ENCODE measurements around the gene SCYGR5.

Gene SCYGR5

DNA sequence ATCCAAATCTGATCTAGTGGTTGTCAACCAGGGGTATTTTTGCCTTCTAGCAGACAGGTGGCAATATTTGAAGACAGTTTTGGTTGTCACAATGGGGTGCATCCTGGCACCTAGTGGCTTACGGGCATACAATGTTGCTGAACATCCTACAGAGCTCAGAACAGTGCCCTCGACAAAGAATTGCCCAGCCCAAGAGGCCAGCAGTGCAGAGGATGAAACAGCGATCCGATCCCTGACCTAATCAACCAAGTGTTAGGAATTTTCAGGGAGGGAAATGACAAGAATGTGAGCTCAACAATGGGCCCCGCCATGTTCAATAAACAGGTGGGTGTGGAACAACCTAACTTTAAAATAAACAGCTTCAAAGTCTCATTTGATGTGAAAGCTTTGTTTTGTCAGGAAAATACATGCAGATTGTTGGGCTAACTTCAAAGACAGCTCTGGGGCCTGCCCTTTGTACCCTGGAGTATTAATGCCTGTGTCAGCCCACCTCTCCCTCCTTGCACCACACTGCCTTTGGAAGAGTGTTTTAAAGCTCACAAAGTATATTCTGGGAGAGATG lies 22.5 kb upstream of the SCYGR5 start:
- no peak for TF ChIP-seq YY1 (IDR thresholded peaks at IDR 0.05; ENCODE audit: low read depth)

DNA sequence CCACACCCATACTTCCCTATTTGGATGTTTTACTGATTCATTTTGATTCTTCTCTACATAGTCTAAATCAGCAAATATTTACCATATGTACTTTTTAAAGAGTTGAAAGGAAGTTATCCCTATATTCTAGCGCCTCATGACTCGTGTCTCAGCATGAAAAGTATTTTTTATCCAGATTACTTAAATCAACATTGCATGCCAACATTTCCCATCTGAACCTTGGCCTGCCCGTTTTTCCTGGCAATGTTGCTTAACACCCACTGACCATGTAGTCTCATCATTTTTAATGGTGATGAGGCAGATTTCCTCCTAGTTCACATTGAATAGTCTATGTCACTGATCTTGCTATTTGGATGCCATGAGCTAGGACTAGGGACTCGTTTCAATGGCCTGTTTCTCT lies 13.2 kb upstream of the SCYGR5 start:
- TF ChIP-seq, protein P1, sequence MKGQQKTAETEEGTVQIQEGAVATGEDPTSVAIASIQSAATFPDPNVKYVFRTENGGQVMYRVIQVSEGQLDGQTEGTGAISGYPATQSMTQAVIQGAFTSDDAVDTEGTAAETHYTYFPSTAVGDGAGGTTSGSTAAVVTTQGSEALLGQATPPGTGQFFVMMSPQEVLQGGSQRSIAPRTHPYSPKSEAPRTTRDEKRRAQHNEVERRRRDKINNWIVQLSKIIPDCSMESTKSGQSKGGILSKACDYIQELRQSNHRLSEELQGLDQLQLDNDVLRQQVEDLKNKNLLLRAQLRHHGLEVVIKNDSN (IDR thresholded peaks at IDR 0.05) = no peak

DNA sequence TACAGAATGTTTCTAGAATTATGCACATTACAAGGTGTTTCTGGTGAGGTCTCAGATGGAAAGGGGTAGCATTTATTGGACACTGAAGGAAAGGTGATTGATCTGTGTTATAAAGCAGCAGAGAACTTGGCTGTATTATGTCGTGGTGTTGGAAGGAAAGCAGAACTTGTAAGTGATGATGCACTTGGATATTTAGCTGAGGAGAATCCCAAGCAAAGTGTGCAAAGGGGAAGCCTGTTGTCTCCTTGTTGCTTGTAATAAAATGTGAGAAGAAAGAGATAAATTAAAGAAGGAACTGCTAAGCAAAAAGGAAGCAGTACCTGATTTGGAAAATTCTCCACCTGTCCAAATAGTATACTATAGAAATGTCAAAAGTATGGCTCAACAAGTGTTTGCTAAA lies 12.2 kb upstream of the SCYGR5 start:
- TF ChIP-seq, protein P1 (IDR thresholded peaks at IDR 0.05) = no peak
- TF ChIP-seq CEBPB (IDR thresholded peaks at IDR 0.05) (no peak), EP300 (IDR thresholded peaks at IDR 0.05; ENCODE audit: borderline replicate concordance) (no peak), RAD21 (IDR thresholded peaks at IDR 0.05; ENCODE audit: low read depth) (no peak), ZBTB7A (IDR thresholded peaks at IDR 0.05; ENCODE audit: low read depth) (no peak), NFIC (IDR thresholded peaks at IDR 0.05) (no peak), TEAD4 (IDR thresholded peaks at IDR 0.05) (no peak)
- TF ChIP-seq, protein P2, sequence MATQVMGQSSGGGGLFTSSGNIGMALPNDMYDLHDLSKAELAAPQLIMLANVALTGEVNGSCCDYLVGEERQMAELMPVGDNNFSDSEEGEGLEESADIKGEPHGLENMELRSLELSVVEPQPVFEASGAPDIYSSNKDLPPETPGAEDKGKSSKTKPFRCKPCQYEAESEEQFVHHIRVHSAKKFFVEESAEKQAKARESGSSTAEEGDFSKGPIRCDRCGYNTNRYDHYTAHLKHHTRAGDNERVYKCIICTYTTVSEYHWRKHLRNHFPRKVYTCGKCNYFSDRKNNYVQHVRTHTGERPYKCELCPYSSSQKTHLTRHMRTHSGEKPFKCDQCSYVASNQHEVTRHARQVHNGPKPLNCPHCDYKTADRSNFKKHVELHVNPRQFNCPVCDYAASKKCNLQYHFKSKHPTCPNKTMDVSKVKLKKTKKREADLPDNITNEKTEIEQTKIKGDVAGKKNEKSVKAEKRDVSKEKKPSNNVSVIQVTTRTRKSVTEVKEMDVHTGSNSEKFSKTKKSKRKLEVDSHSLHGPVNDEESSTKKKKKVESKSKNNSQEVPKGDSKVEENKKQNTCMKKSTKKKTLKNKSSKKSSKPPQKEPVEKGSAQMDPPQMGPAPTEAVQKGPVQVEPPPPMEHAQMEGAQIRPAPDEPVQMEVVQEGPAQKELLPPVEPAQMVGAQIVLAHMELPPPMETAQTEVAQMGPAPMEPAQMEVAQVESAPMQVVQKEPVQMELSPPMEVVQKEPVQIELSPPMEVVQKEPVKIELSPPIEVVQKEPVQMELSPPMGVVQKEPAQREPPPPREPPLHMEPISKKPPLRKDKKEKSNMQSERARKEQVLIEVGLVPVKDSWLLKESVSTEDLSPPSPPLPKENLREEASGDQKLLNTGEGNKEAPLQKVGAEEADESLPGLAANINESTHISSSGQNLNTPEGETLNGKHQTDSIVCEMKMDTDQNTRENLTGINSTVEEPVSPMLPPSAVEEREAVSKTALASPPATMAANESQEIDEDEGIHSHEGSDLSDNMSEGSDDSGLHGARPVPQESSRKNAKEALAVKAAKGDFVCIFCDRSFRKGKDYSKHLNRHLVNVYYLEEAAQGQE (IDR thresholded peaks at IDR 0.05; ENCODE audit: low read depth) = no peak
- TF ChIP-seq, protein P3, sequence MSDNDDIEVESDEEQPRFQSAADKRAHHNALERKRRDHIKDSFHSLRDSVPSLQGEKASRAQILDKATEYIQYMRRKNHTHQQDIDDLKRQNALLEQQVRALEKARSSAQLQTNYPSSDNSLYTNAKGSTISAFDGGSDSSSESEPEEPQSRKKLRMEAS (IDR thresholded peaks at IDR 0.05) = no peak

DNA sequence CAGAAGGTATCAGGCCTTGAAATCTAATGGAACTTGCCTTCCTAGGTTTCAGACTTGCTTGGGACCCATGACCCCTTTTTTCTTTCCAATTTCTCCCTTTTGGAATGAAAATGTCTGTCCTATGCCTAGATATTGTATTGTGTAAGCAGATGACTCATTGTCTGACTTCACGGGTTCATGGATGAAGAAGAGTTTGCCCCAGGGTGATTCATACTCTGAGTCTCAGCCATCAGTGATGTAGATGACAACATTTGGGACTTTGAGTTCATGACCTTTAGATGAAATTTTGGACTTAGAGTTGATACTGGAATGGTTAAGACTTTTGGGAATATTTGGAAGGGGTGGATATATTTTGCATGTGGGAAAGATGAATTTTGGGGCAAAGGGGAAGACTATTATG lies 11.2 kb upstream of the SCYGR5 start:
- TF ChIP-seq, protein P3 (IDR thresholded peaks at IDR 0.05) = no peak
- TF ChIP-seq YY1 (IDR thresholded peaks at IDR 0.05; ENCODE audit: low read depth) (no peak), CREB1 (IDR thresholded peaks at IDR 0.05; ENCODE audit: low read depth) (no peak), NFIC (IDR thresholded peaks at IDR 0.05) (no peak), TCF12 (IDR thresholded peaks at IDR 0.05; ENCODE audit: low read depth) (no peak), CEBPB (IDR thresholded peaks at IDR 0.05) (no peak), EP300 (IDR thresholded peaks at IDR 0.05; ENCODE audit: borderline replicate concordance) (no peak), TAF1 (IDR thresholded peaks at IDR 0.05; ENCODE audit: low read depth) (no peak)
- TF ChIP-seq, protein P2 (IDR thresholded peaks at IDR 0.05; ENCODE audit: low read depth) = no peak

DNA sequence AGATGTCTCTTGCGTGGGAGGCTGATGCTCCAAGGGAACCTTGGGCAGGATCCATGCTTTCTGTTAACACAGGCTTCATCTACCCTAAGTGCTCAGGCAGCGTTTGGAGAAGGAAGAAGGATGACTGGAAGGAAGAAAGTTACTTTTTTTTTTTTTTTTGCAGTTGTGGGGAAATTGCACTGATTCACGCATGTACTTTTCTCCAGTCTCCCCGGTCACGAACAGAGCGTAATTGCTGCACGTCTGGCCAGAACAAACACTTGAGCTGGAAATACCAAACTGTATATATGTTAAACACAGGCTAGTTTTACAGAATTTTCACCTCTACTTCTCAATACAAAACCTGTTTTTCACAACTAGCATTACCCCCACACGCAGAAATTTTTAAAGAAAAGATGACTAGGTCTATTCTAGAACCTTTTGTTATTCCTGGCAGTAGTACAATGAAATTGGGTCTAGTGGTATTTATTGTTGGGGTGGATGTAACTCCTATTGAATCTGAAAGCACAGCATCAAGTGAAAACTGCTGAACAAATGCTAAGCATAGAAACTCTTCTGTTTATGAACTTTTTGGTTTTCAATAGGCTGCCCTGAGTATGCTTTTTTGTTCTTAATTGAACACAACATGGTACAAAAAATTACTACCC lies 9.3 kb upstream of the SCYGR5 start:
- no peak for TF ChIP-seq EP300 (IDR thresholded peaks at IDR 0.05; ENCODE audit: borderline replicate concordance)
- no peak for TF ChIP-seq CEBPB (IDR thresholded peaks at IDR 0.05)
- TF ChIP-seq, protein P3 (IDR thresholded peaks at IDR 0.05) = no peak
- no peak for TF ChIP-seq CREB1 (IDR thresholded peaks at IDR 0.05; ENCODE audit: low read depth)
- TF ChIP-seq, protein P2 (IDR thresholded peaks at IDR 0.05; ENCODE audit: low read depth) = no peak
- TF ChIP-seq YY1 (IDR thresholded peaks at IDR 0.05; ENCODE audit: low read depth) = no peak
- no peak for TF ChIP-seq EGR1 (IDR thresholded peaks at IDR 0.05)
- no peak for TF ChIP-seq ZBTB7A (IDR thresholded peaks at IDR 0.05; ENCODE audit: low read depth)
- TF ChIP-seq FOXM1 (IDR thresholded peaks at IDR 0.05; ENCODE audit: borderline replicate concordance, low read depth) = no peak
- TF ChIP-seq TCF12 (IDR thresholded peaks at IDR 0.05; ENCODE audit: low read depth) = no peak
- TF ChIP-seq RAD21 (IDR thresholded peaks at IDR 0.05; ENCODE audit: low read depth) = no peak
